Progenitor cell of endocrine pancreas (in vitro differentiated cells): ENCODE data around the gene STAP1. TPM values are rescaled to one million over a fixed set of nuclear protein-coding genes. Genes with fewer than 3 reads are reported as not detected.

Experiments used
- DNase-seq: peaks from one replicate; pipeline ENCODE4 v3.0.0; 2021; ENCODE audit warnings: low spot score; ENCODE audit not compliant: unreplicated experiment
- H3K27ac Mint-ChIP-seq: 2 replicates; pipeline ENCODE4 v1.8.0; 2021; ENCODE audit warnings: mild to moderate bottlenecking, moderate library complexity, mixed read lengths
- H3K27me3 Mint-ChIP-seq: 2 replicates; pipeline ENCODE4 v1.8.0; 2021; ENCODE audit warnings: mixed read lengths
- H3K36me3 Mint-ChIP-seq: 2 replicates; pipeline ENCODE4 v1.8.0; 2022; ENCODE audit warnings: mixed read lengths; ENCODE audit not compliant: insufficient read depth
- H3K4me1 Mint-ChIP-seq: 2 replicates; pipeline ENCODE4 v1.8.0; 2021; ENCODE audit warnings: low read depth, mixed read lengths
- H3K4me3 Mint-ChIP-seq: 2 replicates; pipeline ENCODE4 v1.8.0; 2021; ENCODE audit warnings: low read depth, mild to moderate bottlenecking, moderate library complexity, mixed read lengths
- H3K9me3 Mint-ChIP-seq: 2 replicates; pipeline ENCODE4 v1.8.0; 2021; ENCODE audit warnings: low read depth, mixed read lengths
- CTCF ChIP-seq: fragments of 200-600 bp; sonication (generic); IDR thresholded peaks from one replicate; pipeline ENCODE4 v1.5.0; 2021; ENCODE audit warnings: antibody characterized with exemption, mild to moderate bottlenecking; ENCODE audit not compliant: unreplicated experiment
- total RNA-seq: library from RNA; stranded (reverse); gene quantifications from 2 replicates; pipeline ENCODE4 v1.2.1, GENCODE V29; 2021

STAP1 gene
- total RNA-seq, 1 donor from 2014 or later = not detected

- no peak overlapping the region for H3K27ac Mint-ChIP-seq
- no peak overlapping the region for H3K4me3 Mint-ChIP-seq
- no peaks in the 10 kb centered on the region for H3K9me3 Mint-ChIP-seq
- peaks cover 16% of the 10 kb centered on the region for H3K36me3 Mint-ChIP-seq
- no peaks in the 10 kb centered on the region for H3K27me3 Mint-ChIP-seq
- no peak for DNase-seq
- peaks cover 9% of the 10 kb centered on the region for H3K4me1 Mint-ChIP-seq
- no peak for TF ChIP-seq CTCF
Measured at GRCh38 chr4:67539830-67540229, 18.7 kb upstream of the STAP1 start.

- H3K4me1 Mint-ChIP-seq = peaks cover 9% of the 10 kb centered on the region
- no peak overlapping the region for H3K4me3 Mint-ChIP-seq
- no peak for TF ChIP-seq CTCF
- no peaks in the 10 kb centered on the region for H3K9me3 Mint-ChIP-seq
- H3K36me3 Mint-ChIP-seq = peaks cover 7% of the 10 kb centered on the region
- H3K27ac Mint-ChIP-seq = no peak overlapping the region
- no peaks in the 10 kb centered on the region for H3K27me3 Mint-ChIP-seq
- no peak for DNase-seq
Measured at GRCh38 chr4:67542076-67542475, 16.5 kb upstream of the STAP1 start.

GRCh38 chr4:67545199-67546003 lies 13.1 kb upstream of the STAP1 start, which contains the start of gene CENPC:
Gene CENPC (minus strand): TSS chr4:67545503. CDS start chr4:67545355, 148 bp downstream.
- Mint-ChIP-seq H3K4me1 (peaks cover 9% of the 10 kb centered on the region), H3K36me3 (peaks cover 3% of the 10 kb centered on the region), H3K9me3 (no peaks in the 10 kb centered on the region), H3K27me3 (no peaks in the 10 kb centered on the region), H3K4me3 (peak within 1 kb of the TSS; percentile 87), H3K27ac (peak within 1 kb of the TSS; percentile 99)
- peak; percentile 86 for DNase-seq
- TF ChIP-seq CTCF = no peak

GRCh38 chr4:67546004-67546356 lies 12.5 kb upstream of the STAP1 start:
- Mint-ChIP-seq H3K27ac (no peak overlapping the region), H3K4me3 (peak overlapping the region; percentile 87), H3K9me3 (no peaks in the 10 kb centered on the region), H3K4me1 (peaks cover 9% of the 10 kb centered on the region), H3K27me3 (no peaks in the 10 kb centered on the region), H3K36me3 (peaks cover 3% of the 10 kb centered on the region)
- no peak for TF ChIP-seq CTCF
- DNase-seq = no peak

- H3K9me3 Mint-ChIP-seq = no peaks in the 10 kb centered on the region
- H3K27me3 Mint-ChIP-seq = no peaks in the 10 kb centered on the region
- DNase-seq = no peak
- TF ChIP-seq CTCF = no peak
- H3K4me3 Mint-ChIP-seq = no peak overlapping the region
- H3K27ac Mint-ChIP-seq = no peak overlapping the region
- no peaks in the 10 kb centered on the region for H3K36me3 Mint-ChIP-seq
- H3K4me1 Mint-ChIP-seq = peaks cover 9% of the 10 kb centered on the region
Measured at GRCh38 chr4:67546971-67547370, 11.6 kb upstream of the STAP1 start.
